GM12872 (cell line): ENCODE results near the gene ACADVL.
A peak's percentile ranks its signal among the peaks of the same experiment; 100 is the strongest.

ENCODE experiments used
- CTCF ChIP-seq: IDR thresholded peaks from 3 replicates; pipeline ENCODE4 v1.5.1; 2011; ENCODE audit warnings: low read depth, mild to moderate bottlenecking, low read length, moderate library complexity; ENCODE audit not compliant: insufficient read depth

ACADVL gene

GRCh38 chr17:7250695-7251627 is 31.2 kb downstream of the ACADVL start:
- TF ChIP-seq CTCF, result no peak

- no peak for TF ChIP-seq CTCF
These were observed 32.0 kb downstream of the ACADVL start, which contains the start of gene CTDNEP1 for GRCh38 chr17:7251661-7252175. CTDNEP1 (minus strand) TSS chr17:7251734; CDS start chr17:7251296, 438 bp downstream.

- peak; percentile 30; the same call in 2 of the 3 replicates for TF ChIP-seq CTCF
These were observed 32.7 kb downstream of the ACADVL start, which contains the start of gene ELP5 for GRCh38 chr17:7252176-7253043. ELP5 (plus strand) TSS chr17:7252215; CDS start chr17:7252551, 336 bp downstream.

DNA sequence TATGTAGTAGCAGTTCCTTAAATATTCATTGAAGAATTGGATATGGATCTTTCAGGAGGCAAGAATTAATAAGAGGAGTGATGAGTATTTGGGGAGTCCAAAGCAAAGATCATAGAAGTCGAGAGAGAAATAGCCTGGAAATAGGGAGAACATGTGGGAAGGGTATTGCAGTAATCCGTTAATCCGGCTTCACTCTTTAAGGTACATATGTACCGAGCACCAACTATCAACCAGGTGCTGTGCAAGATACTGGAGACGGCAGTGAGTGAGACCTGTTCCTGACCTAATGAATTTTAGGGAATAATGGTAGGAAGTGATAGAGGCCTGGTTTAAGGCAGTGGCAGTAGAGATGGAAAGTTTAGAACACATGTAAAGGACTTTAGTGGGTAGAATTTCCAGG is 33.3 kb downstream of the ACADVL start:
- no peak for TF ChIP-seq CTCF

DNA sequence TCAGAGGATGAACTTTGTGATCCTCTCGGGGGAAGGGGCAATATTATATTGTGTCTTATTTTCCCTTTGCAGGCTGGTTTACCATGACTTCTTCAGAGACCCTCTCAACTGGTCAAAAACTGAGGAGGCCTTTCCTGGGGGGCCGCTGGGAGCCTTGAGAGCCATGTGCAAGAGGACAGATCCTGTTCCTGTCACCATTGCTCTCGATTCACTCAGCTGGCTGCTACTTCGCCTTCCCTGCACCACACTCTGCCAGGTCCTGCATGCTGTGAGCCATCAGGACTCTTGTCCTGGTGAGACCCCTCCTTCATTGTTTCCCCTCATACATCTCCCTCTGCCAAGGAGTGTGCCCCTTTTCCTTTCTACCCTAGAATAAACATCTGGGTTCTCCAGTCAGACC is 34.8 kb downstream of the ACADVL start:
- no peak for TF ChIP-seq CTCF

GRCh38 chr17:7256766-7257456 is 37.2 kb downstream of the ACADVL start:
- TF ChIP-seq CTCF, result no peak
